Sigmoid colon (tissue), 7 donors: Measurements from ENCODE around the gene INHBE. TPM values are rescaled to one million over a fixed set of nuclear protein-coding genes. Genes with fewer than 3 reads are reported as not detected.

Experiments used
- DNase-seq: peaks from one replicate; pipeline ENCODE4 v3.0.0-alpha.2; 2019
- H3K27ac ChIP-seq, 4 donors: fragments of 200-600 bp; sonication (generic); one replicate each; pipeline ENCODE4 v1.5.1; 2016 to 2019; ENCODE audit warnings: mild to moderate bottlenecking in 1 of 4
- H3K27me3 ChIP-seq, 3 donors: fragments of 200-600 bp; sonication (generic); one replicate each; pipeline ENCODE4 v1.5.1; 2019; ENCODE audit warnings: mild to moderate bottlenecking in 1 of 3
- H3K36me3 ChIP-seq, 4 donors: fragments of 200-600 bp; sonication (generic); one replicate each; pipeline ENCODE4 v1.5.1; 2016 to 2019
- H3K4me1 ChIP-seq, 4 donors: fragments of 200-600 bp; sonication (generic); one replicate each; pipeline ENCODE4 v1.5.1; 2017 to 2019
- H3K4me3 ChIP-seq, 4 donors: fragments of 200-600 bp; sonication (generic); one replicate each; pipeline ENCODE4 v1.5.1; 2017 to 2019; ENCODE audit warnings: mild to moderate bottlenecking in 2 of 4, moderate library complexity in 1 of 4
- H3K9me3 ChIP-seq, 4 donors: fragments of 200-600 bp in 3 of 4; sonication (generic) in 3 of 4; one replicate each; pipeline versions ENCODE4 v1.5.1 to v1.6.1; 2013 to 2019
- CTCF ChIP-seq, 4 experiments: fragments of 450-650 bp in 3 of 4; fragments of 200-600 bp in 1 of 4; IDR thresholded peaks; one replicate each; pipeline ENCODE4 v1.5.1; 2016 to 2019; ENCODE audit warnings: antibody characterized with exemption in 4 of 4, mild to moderate bottlenecking in 3 of 4, moderate library complexity in 2 of 4
- EP300 ChIP-seq, 4 donors: sonication (generic); formaldehyde crosslinking; IDR thresholded peaks; one replicate each; pipeline ENCODE4 v1.6.1; 2017; ENCODE audit warnings: antibody characterized with exemption in 4 of 4
- POLR2A ChIP-seq, 2 donors: fragments of 450-650 bp; IDR thresholded peaks; one replicate each; pipeline ENCODE4 v1.6.1; 2016; ENCODE audit warnings: antibody characterized with exemption in 2 of 2, mild to moderate bottlenecking in 2 of 2, moderate library complexity in 2 of 2
- POLR2AphosphoS5 ChIP-seq, 4 donors: sonication (generic); formaldehyde crosslinking; IDR thresholded peaks; one replicate each; pipeline ENCODE4 v1.6.1; 2017; ENCODE audit warnings: antibody characterized with exemption in 4 of 4
- WGBS, 2 donors: extraction: QIAGEN DNeasy Blood & Tissue Kit; methylation state at CpG; one replicate each; pipeline ENCODE4 v1.1.7; 2013; 5-methylcytosine and 5-hydroxymethylcytosine counted together
- intact Hi-C: fragments of 100-400 bp; cut with DNase I; formaldehyde crosslinking; loops from one replicate; pipeline ENCODE4 v1.15.1; 2023
- polyA plus RNA-seq, 3 donors: library from polyadenylated mRNA; stranded (reverse); fragments of 200-250 nt; gene quantifications; one replicate each; pipeline ENCODE4 v1.2.3, GENCODE V29; 2013
- total RNA-seq, 4 donors: library from RNA; depleted of rRNA; stranded (reverse); fragments of >200 nt; gene quantifications; one replicate each; pipeline ENCODE4 v1.1.0, GENCODE V29; 2016
- donor health status: healthy with polysubstance abuse.
- donor health status: Bipolar disorder and iron deficiency.
- donor health status: healthy.

Gene INHBE
- total and polyA plus RNA-seq, 7 donors, result 0.09 to 0.36 TPM; not detected in 5

GRCh38 chr12:57462251-57462911, 7.3 kb downstream of the INHBE start:
- Histone ChIP-seq H3K27ac (peak overlapping the region; percentile 84 to 91 (median 84)), H3K4me3 (peak overlapping the region; percentile 56 to 71 (median 63)), H3K4me1 (peaks cover 8 to 38% (median 27%) of the 10 kb centered on the region in 4 donors), H3K36me3 (no peaks in the 10 kb centered on the region), H3K27me3 (peaks cover 0 to 13% (median 0%) of the 10 kb centered on the region in 3 donors), H3K9me3 (no peaks in the 10 kb centered on the region)
- DNase-seq, result peak; percentile 95
- 0 to 1% methylated on average over 28 of the region's 28 CpGs for WGBS, 2 donors
- intact Hi-C loops, result loop anchor here (2.0 kb wide), 1 partner anchor 24 kb away; no protein-coding TSS in a partner anchor
- TF ChIP-seq POLR2A (IDR thresholded peaks at IDR 0.05), result no peak
- peak in 3 of 4 donors; percentile 27 to 51 (median 36) for TF ChIP-seq POLR2AphosphoS5 (IDR thresholded peaks at IDR 0.05)
- peak; percentile 91 to 98 (median 95) for TF ChIP-seq CTCF (IDR thresholded peaks at IDR 0.05)

GRCh38 chr12:57462912-57463253, 7.8 kb downstream of the INHBE start:
- intact Hi-C loops, result loop anchor here (2.0 kb wide), 1 partner anchor 24 kb away; no protein-coding TSS in a partner anchor
- DNase-seq, result no peak
- H3K4me1 ChIP-seq, result peaks cover 8 to 38% (median 27%) of the 10 kb centered on the region in 4 donors
- H3K27me3 ChIP-seq, result peaks cover 0 to 13% (median 0%) of the 10 kb centered on the region in 3 donors
- H3K4me3 ChIP-seq, result peak overlapping the region in 2 of 4 donors; percentile 68 to 71
- H3K36me3 ChIP-seq, result no peaks in the 10 kb centered on the region
- H3K9me3 ChIP-seq, result no peaks in the 10 kb centered on the region
- 23 to 27% methylated on average over 5 of the region's 5 CpGs for WGBS, 2 donors
- H3K27ac ChIP-seq, result peak overlapping the region in 3 of 4 donors; percentile 84 to 91 (median 85)
- TF ChIP-seq CTCF (IDR thresholded peaks at IDR 0.05) (no peak), EP300 (IDR thresholded peaks at IDR 0.05) (no peak), POLR2A (IDR thresholded peaks at IDR 0.05) (no peak), POLR2AphosphoS5 (IDR thresholded peaks at IDR 0.05) (no peak)

GRCh38 chr12:57464569-57464968, 9.5 kb downstream of the INHBE start:
- TF ChIP-seq EP300 (IDR thresholded peaks at IDR 0.05), result no peak
- TF ChIP-seq POLR2AphosphoS5 (IDR thresholded peaks at IDR 0.05), result no peak
- TF ChIP-seq POLR2A (IDR thresholded peaks at IDR 0.05), result no peak
- no peak for TF ChIP-seq CTCF (IDR thresholded peaks at IDR 0.05)
- WGBS, 2 donors, result 90 to 94% methylated on average over 12 of the region's 12 CpGs
- intact Hi-C loops, result no loop called here
- Histone ChIP-seq H3K4me1 (peaks cover 5 to 33% (median 24%) of the 10 kb centered on the region in 4 donors), H3K4me3 (no peak overlapping the region), H3K9me3 (no peaks in the 10 kb centered on the region), H3K27me3 (peaks cover 0 to 17% (median 0%) of the 10 kb centered on the region in 3 donors), H3K36me3 (no peaks in the 10 kb centered on the region), H3K27ac (no peak overlapping the region)
- DNase-seq, result no peak

GRCh38 chr12:57465030-57465746, 10.1 kb downstream of the INHBE start:
- H3K27me3 ChIP-seq, result peaks cover 0 to 23% (median 0%) of the 10 kb centered on the region in 3 donors
- H3K36me3 ChIP-seq, result no peaks in the 10 kb centered on the region
- H3K4me1 ChIP-seq, result peaks cover 4 to 29% (median 19%) of the 10 kb centered on the region in 4 donors
- H3K27ac ChIP-seq, result no peak overlapping the region
- intact Hi-C loops, result no loop called here
- no peak overlapping the region for H3K4me3 ChIP-seq
- WGBS, 2 donors, result 81 to 83% methylated on average over 6 of the region's 6 CpGs
- TF ChIP-seq EP300 (IDR thresholded peaks at IDR 0.05) (no peak), CTCF (IDR thresholded peaks at IDR 0.05) (no peak), POLR2AphosphoS5 (IDR thresholded peaks at IDR 0.05) (no peak), POLR2A (IDR thresholded peaks at IDR 0.05) (no peak)
- no peaks in the 10 kb centered on the region for H3K9me3 ChIP-seq
- no peak for DNase-seq
